ENCODE data around the gene PLPP3.

Gene PLPP3

DNA sequence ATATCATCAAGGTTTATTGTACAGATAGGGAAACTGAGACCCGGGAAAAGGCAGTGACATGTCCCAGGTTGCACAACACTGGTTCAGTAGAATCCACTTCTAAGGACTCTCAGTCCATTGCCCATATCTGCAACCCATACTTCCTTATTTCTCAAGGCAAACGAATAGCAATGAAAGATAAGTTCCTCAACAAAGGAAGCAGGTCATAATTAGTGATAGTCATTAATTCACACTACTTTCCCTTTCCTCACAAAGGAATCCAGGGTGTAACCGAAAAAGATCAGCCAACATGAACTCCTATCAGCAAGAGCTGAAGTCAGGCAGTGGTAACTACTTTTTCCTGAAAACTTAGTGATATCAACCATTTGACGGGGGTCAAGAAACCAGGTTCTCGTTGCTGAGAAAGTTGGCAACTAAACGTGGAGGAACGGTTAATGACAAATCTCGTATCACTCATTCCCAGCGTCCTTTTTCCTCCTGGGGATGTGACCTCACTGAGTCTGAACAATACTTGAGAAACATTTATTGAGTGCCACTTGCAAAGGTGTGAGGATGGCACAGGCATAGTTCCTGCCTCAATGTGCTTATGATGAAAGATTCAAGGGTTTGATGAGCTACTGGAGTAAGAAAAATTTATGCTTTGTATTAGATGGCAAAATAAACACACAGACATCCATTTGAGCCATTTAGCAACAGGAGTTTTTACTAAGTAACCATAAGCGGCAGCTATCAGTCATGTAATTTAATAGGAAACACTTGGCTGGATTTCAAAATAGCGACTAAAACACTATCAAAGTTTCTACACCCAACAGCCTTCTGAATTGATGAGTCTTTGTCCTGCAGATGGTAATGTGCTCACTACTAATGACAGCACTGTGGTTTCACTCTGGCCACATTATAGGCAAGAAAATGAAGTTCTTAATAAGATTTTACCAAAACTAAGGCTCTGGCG is 82.3 kb downstream of the PLPP3 start:
- Histone ChIP-seq H3K18ac (ENCODE audit: low read depth in 1 of 2, low read length in 2 of 2) (no peak overlapping the region), H2BK15ac (ENCODE audit: low read depth, poor library complexity, severe bottlenecking) (no peak overlapping the region)
- WGBS = 96% methylated on average over 12 of the region's 12 CpGs

DNA sequence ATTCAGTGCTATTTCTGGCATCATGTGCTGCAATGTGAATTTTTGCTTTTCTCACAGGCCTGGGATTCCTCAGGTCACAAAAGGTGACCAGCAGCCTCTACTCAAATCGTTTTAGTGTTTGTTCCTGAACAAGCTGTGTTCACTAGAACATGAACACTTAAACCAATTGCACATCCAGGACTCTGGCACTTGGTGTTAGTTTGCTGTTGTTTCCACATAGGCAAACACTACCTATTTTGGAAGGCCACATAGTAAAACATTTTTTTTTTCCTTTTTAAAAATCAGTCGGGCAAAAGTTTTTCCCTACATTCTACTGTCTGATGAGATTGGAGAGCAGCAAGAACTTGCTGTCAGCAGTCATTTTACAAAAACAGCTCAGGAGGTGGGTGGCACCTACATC is 83.2 kb downstream of the PLPP3 start:
- Histone ChIP-seq H3K27ac (ENCODE audit: low read length, poor library complexity, severe bottlenecking) (no peak overlapping the region), H3K36me3 (ENCODE audit: control insufficient read depth in 1 of 2, insufficient read depth in 2 of 2, low read depth in 1 of 2, low read length in 2 of 2) (peaks cover 0 to 83% of the 10 kb centered on the region in 2 experiments), H3K27me3 (ENCODE audit: control insufficient read depth in 1 of 2, insufficient read depth in 1 of 2, low read length in 2 of 2) (no peaks in the 10 kb centered on the region), H4K8ac (ENCODE audit: low read length) (no peak overlapping the region), H3K4me1 (ENCODE audit: control insufficient read depth, insufficient read depth, low read depth, low read length) (no peaks in the 10 kb centered on the region), H2BK5ac (ENCODE audit: low read depth, low read length, poor library complexity, severe bottlenecking) (no peak overlapping the region), H3K4me3 (ENCODE audit: insufficient read depth in 1 of 2, low read depth in 1 of 2, low read length in 2 of 2) (no peak overlapping the region), H3K79me1 (replicated peaks; ENCODE audit: low read length, poor library complexity, severe bottlenecking) (no peaks in the 10 kb centered on the region), H2BK15ac (ENCODE audit: low read depth, poor library complexity, severe bottlenecking) (no peak overlapping the region), H2AFZ (ENCODE audit: low read depth, low read length) (no peak overlapping the region), H3K9ac (ENCODE audit: low read length) (no peak overlapping the region), H3K14ac (ENCODE audit: low read length in 2 of 2) (no peak overlapping the region), H3K9me3 (ENCODE audit: control insufficient read depth, low read length) (no peaks in the 10 kb centered on the region), H2AK5ac (ENCODE audit: low read length, severe bottlenecking) (no peak overlapping the region), H2BK12ac (ENCODE audit: low read length in 2 of 2) (no peak overlapping the region), H4K91ac (ENCODE audit: low read length) (no peak overlapping the region), H3K4ac (ENCODE audit: low read depth in 1 of 2, low read length in 2 of 2) (no peak overlapping the region), H3K18ac (ENCODE audit: low read depth in 1 of 2, low read length in 2 of 2) (no peak overlapping the region), H2BK120ac (ENCODE audit: low read depth, low read length) (no peak overlapping the region), H3K4me2 (ENCODE audit: low read length, poor library complexity, severe bottlenecking) (no peak overlapping the region), H3K23ac (ENCODE audit: low read length in 2 of 2) (no peak overlapping the region)
- no peak for DNase-seq
- 75% methylated on average over 2 of the region's 2 CpGs for WGBS

More for the DNA sequence above, 82.3 kb downstream of the PLPP3 start:
- H2BK12ac ChIP-seq (ENCODE audit: low read length in 2 of 2) = no peak overlapping the region
- H3K4ac ChIP-seq (ENCODE audit: low read depth in 1 of 2, low read length in 2 of 2) = no peak overlapping the region
- no peaks in the 10 kb centered on the region for H3K9me3 ChIP-seq (ENCODE audit: control insufficient read depth, low read length)
- no peak overlapping the region for H2BK120ac ChIP-seq (ENCODE audit: low read depth, low read length)
- H3K23ac ChIP-seq (ENCODE audit: low read length in 2 of 2) = no peak overlapping the region
- H2BK5ac ChIP-seq (ENCODE audit: low read depth, low read length, poor library complexity, severe bottlenecking) = no peak overlapping the region
- H3K4me2 ChIP-seq (ENCODE audit: low read length, poor library complexity, severe bottlenecking) = no peak overlapping the region
- no peak overlapping the region for H2AK5ac ChIP-seq (ENCODE audit: low read length, severe bottlenecking)
- H3K36me3 ChIP-seq (ENCODE audit: control insufficient read depth in 1 of 2, insufficient read depth in 2 of 2, low read depth in 1 of 2, low read length in 2 of 2) = peaks cover 0 to 88% of the 10 kb centered on the region in 2 experiments
- H3K79me1 ChIP-seq (replicated peaks; ENCODE audit: low read length, poor library complexity, severe bottlenecking) = no peaks in the 10 kb centered on the region
- H2AFZ ChIP-seq (ENCODE audit: low read depth, low read length) = no peak overlapping the region
- H4K91ac ChIP-seq (ENCODE audit: low read length) = no peak overlapping the region
- no peaks in the 10 kb centered on the region for H3K27me3 ChIP-seq (ENCODE audit: control insufficient read depth in 1 of 2, insufficient read depth in 1 of 2, low read length in 2 of 2)
- no peak overlapping the region for H3K4me3 ChIP-seq (ENCODE audit: insufficient read depth in 1 of 2, low read depth in 1 of 2, low read length in 2 of 2)
- H3K4me1 ChIP-seq (ENCODE audit: control insufficient read depth, insufficient read depth, low read depth, low read length) = no peaks in the 10 kb centered on the region
- H3K27ac ChIP-seq (ENCODE audit: low read length, poor library complexity, severe bottlenecking) = no peak overlapping the region
- no peak overlapping the region for H3K9ac ChIP-seq (ENCODE audit: low read length)
- H4K8ac ChIP-seq (ENCODE audit: low read length) = no peak overlapping the region
- H3K14ac ChIP-seq (ENCODE audit: low read length in 2 of 2) = no peak overlapping the region
- DNase-seq = no peak

DNA sequence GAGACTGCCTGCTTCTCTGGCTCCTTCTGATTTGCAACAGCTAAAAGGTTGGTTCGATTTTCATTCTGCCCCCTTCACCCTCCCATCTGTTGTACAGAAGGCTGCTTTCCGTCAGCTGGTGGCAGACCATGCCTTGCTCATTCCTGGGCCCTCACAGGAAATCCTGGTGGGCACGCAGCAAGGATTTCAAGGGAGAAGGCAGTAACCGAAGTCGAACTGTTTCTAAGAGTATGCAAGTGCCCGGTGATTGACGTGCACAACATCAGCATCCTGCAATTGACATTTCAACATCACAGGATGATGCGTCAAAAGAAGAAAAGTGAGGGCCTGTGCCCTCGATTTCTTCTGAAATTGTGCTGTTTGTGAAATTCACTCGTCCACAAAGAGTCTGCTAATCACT is 83.8 kb downstream of the PLPP3 start:
- Histone ChIP-seq H2BK5ac (ENCODE audit: low read depth, low read length, poor library complexity, severe bottlenecking) (no peak overlapping the region), H3K4me1 (ENCODE audit: control insufficient read depth, insufficient read depth, low read depth, low read length) (no peaks in the 10 kb centered on the region), H3K23ac (ENCODE audit: low read length in 2 of 2) (no peak overlapping the region), H3K14ac (ENCODE audit: low read length in 2 of 2) (no peak overlapping the region), H3K4me2 (ENCODE audit: low read length, poor library complexity, severe bottlenecking) (no peak overlapping the region), H2AK5ac (ENCODE audit: low read length, severe bottlenecking) (no peak overlapping the region), H3K4me3 (ENCODE audit: insufficient read depth in 1 of 2, low read depth in 1 of 2, low read length in 2 of 2) (no peak overlapping the region), H3K79me1 (replicated peaks; ENCODE audit: low read length, poor library complexity, severe bottlenecking) (no peaks in the 10 kb centered on the region), H2BK15ac (ENCODE audit: low read depth, poor library complexity, severe bottlenecking) (no peak overlapping the region), H3K4ac (ENCODE audit: low read depth in 1 of 2, low read length in 2 of 2) (no peak overlapping the region), H2BK120ac (ENCODE audit: low read depth, low read length) (no peak overlapping the region), H2BK12ac (ENCODE audit: low read length in 2 of 2) (no peak overlapping the region), H3K9ac (ENCODE audit: low read length) (no peak overlapping the region), H3K9me3 (ENCODE audit: control insufficient read depth, low read length) (no peaks in the 10 kb centered on the region), H3K36me3 (ENCODE audit: control insufficient read depth in 1 of 2, insufficient read depth in 2 of 2, low read depth in 1 of 2, low read length in 2 of 2) (peaks cover 0 to 76% of the 10 kb centered on the region in 2 experiments), H4K8ac (ENCODE audit: low read length) (no peak overlapping the region), H4K91ac (ENCODE audit: low read length) (no peak overlapping the region), H3K27me3 (ENCODE audit: control insufficient read depth in 1 of 2, insufficient read depth in 1 of 2, low read length in 2 of 2) (no peaks in the 10 kb centered on the region), H2AFZ (ENCODE audit: low read depth, low read length) (no peak overlapping the region), H3K27ac (ENCODE audit: low read length, poor library complexity, severe bottlenecking) (no peak overlapping the region), H3K18ac (ENCODE audit: low read depth in 1 of 2, low read length in 2 of 2) (no peak overlapping the region)
- 96% methylated on average over 10 of the region's 10 CpGs for WGBS
- no peak for DNase-seq

DNA sequence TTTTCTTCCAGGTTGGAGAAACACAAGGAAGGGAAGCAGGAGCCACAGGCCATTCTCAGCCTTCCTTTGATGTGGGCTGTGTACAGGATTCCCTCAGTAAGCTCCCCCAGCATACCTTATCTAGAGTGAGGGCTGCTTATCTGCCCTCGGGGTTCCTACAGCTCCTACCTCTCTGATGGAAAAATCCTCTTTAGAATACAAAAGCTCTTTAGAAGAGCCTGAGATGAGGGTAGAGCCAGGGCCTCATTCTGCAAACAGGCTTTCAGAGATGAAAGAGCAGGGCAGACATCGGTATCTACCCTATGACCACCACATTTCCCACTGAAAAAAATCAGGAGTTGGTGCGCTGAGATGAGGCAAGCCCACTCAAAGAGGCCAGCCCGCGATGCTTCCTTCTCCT is 85.1 kb downstream of the PLPP3 start:
- H2AFZ ChIP-seq (ENCODE audit: low read depth, low read length) = no peak overlapping the region
- peak overlapping the region in 1 of 2 experiments; percentile 5 for H3K18ac ChIP-seq (ENCODE audit: low read depth in 1 of 2, low read length in 2 of 2)
- H3K4ac ChIP-seq (ENCODE audit: low read depth in 1 of 2, low read length in 2 of 2) = no peak overlapping the region
- H3K14ac ChIP-seq (ENCODE audit: low read length in 2 of 2) = no peak overlapping the region
- no peak overlapping the region for H4K8ac ChIP-seq (ENCODE audit: low read length)
- H3K4me1 ChIP-seq (ENCODE audit: control insufficient read depth, insufficient read depth, low read depth, low read length) = no peaks in the 10 kb centered on the region
- DNase-seq = no peak
- no peak overlapping the region for H2AK5ac ChIP-seq (ENCODE audit: low read length, severe bottlenecking)
- H2BK5ac ChIP-seq (ENCODE audit: low read depth, low read length, poor library complexity, severe bottlenecking) = no peak overlapping the region
- no peak overlapping the region for H3K9ac ChIP-seq (ENCODE audit: low read length)
- H2BK15ac ChIP-seq (ENCODE audit: low read depth, poor library complexity, severe bottlenecking) = no peak overlapping the region
- no peaks in the 10 kb centered on the region for H3K9me3 ChIP-seq (ENCODE audit: control insufficient read depth, low read length)
- no peaks in the 10 kb centered on the region for H3K27me3 ChIP-seq (ENCODE audit: control insufficient read depth in 1 of 2, insufficient read depth in 1 of 2, low read length in 2 of 2)
- no peak overlapping the region for H2BK12ac ChIP-seq (ENCODE audit: low read length in 2 of 2)
- 71% methylated on average over 4 of the region's 5 CpGs for whole genome bisulfite sequencing
- no peak overlapping the region for H3K27ac ChIP-seq (ENCODE audit: low read length, poor library complexity, severe bottlenecking)
- no peak overlapping the region for H2BK120ac ChIP-seq (ENCODE audit: low read depth, low read length)
- no peaks in the 10 kb centered on the region for H3K79me1 ChIP-seq (replicated peaks; ENCODE audit: low read length, poor library complexity, severe bottlenecking)
- peaks cover 0 to 64% of the 10 kb centered on the region in 2 experiments for H3K36me3 ChIP-seq (ENCODE audit: control insufficient read depth in 1 of 2, insufficient read depth in 2 of 2, low read depth in 1 of 2, low read length in 2 of 2)
- H3K4me3 ChIP-seq (ENCODE audit: insufficient read depth in 1 of 2, low read depth in 1 of 2, low read length in 2 of 2) = no peak overlapping the region
- H3K23ac ChIP-seq (ENCODE audit: low read length in 2 of 2) = no peak overlapping the region
- H4K91ac ChIP-seq (ENCODE audit: low read length) = no peak overlapping the region
- no peak overlapping the region for H3K4me2 ChIP-seq (ENCODE audit: low read length, poor library complexity, severe bottlenecking)

Data from mesenchymal stem cell (in vitro differentiated cells and primary cell).